CD14-positive monocyte (primary cell): ENCODE data around the gene PPP1R9B. TPM values are rescaled to one million over a fixed set of nuclear protein-coding genes. Genes with fewer than 3 reads are reported as not detected.
A peak's percentile ranks its signal among the peaks of the same experiment; 100 is the strongest.

ENCODE experiments used
- DNase-seq, 3 donors: peaks; one replicate each; pipeline ENCODE4 v3.0.0-alpha.2; 2011 to 2022
- H2AFZ ChIP-seq: 2 replicates; pipeline ENCODE4 v1.6.0; 2012; ENCODE audit warnings: mild to moderate bottlenecking, low read depth, low read length, inconsistent platforms; ENCODE audit not compliant: insufficient read depth, poor library complexity, severe bottlenecking
- H3K27ac ChIP-seq, 2 donors: 1 replicate in 1 of 2; 2 replicates in 1 of 2; pipeline ENCODE4 v1.5.1; 2012 to 2013; ENCODE audit warnings: low read length in 2 of 2, control low read depth in 1 of 2, inconsistent platforms in 1 of 2, low read depth in 1 of 2, mild to moderate bottlenecking in 1 of 2
- H3K27me3 ChIP-seq, 2 donors: one replicate each; pipeline versions ENCODE4 v1.6.0 to v1.6.1; 2011 to 2013; ENCODE audit warnings: low read length in 2 of 2; ENCODE audit not compliant: control insufficient read depth in 2 of 2, insufficient read depth in 2 of 2
- H3K36me3 ChIP-seq, 2 donors: replicated peaks in 1 of 2; 1 replicate in 1 of 2; 2 replicates in 1 of 2; pipeline versions ENCODE4 v1.5.1 to v1.6.1; 2012 to 2013; ENCODE audit warnings: low read length in 2 of 2, control low read depth in 1 of 2, inconsistent platforms in 1 of 2, mild to moderate bottlenecking in 1 of 2; ENCODE audit not compliant: insufficient read depth in 2 of 2, control insufficient read depth in 1 of 2
- H3K4me1 ChIP-seq, 2 donors: 1 replicate in 1 of 2; 2 replicates in 1 of 2; pipeline versions ENCODE4 v1.5.1 to v1.6.1; 2012 to 2013; ENCODE audit warnings: low read length in 2 of 2, control low read depth in 1 of 2, inconsistent platforms in 1 of 2, mild to moderate bottlenecking in 1 of 2, moderate library complexity in 1 of 2; ENCODE audit not compliant: insufficient read depth in 2 of 2, control insufficient read depth in 1 of 2
- H3K4me2 ChIP-seq: replicated peaks from 2 replicates; pipeline ENCODE3; 2012; ENCODE audit warnings: low read length, moderate library complexity, mild to moderate bottlenecking; ENCODE audit not compliant: poor library complexity, severe bottlenecking; ENCODE audit errors: extremely low read depth
- H3K4me3 ChIP-seq, 3 experiments: fragments of 200-600 bp in 1 of 3; sonication (generic) in 1 of 3; replicated peaks in 1 of 3; 1 replicate in 2 of 3; 2 replicates in 1 of 3; pipeline ENCODE4 v1.5.1; 2011 to 2013; ENCODE audit warnings: low read length in 3 of 3, mild to moderate bottlenecking in 3 of 3, control low read depth in 2 of 3, low read depth in 2 of 3, inconsistent platforms in 1 of 3, moderate library complexity in 1 of 3
- H3K79me2 ChIP-seq: 2 replicates; pipeline ENCODE4 v1.6.0; 2012; ENCODE audit warnings: mild to moderate bottlenecking, control low read depth, inconsistent platforms, low read length, moderate library complexity; ENCODE audit not compliant: insufficient read depth
- H3K9ac ChIP-seq: 2 replicates; pipeline ENCODE4 v1.6.0; 2017; ENCODE audit warnings: low read length, mild to moderate bottlenecking; ENCODE audit not compliant: insufficient read depth, poor library complexity, severe bottlenecking
- H3K9me3 ChIP-seq, 2 donors: replicated peaks in 1 of 2; 1 replicate in 1 of 2; 2 replicates in 1 of 2; pipeline versions ENCODE4 v1.5.1 to v1.6.1; 2012 to 2013; ENCODE audit warnings: low read length in 2 of 2, control low read depth in 1 of 2; ENCODE audit not compliant: control insufficient read depth in 1 of 2, insufficient read depth in 1 of 2
- H4K20me1 ChIP-seq: 2 replicates; pipeline ENCODE4 v1.6.0; 2012; ENCODE audit warnings: mild to moderate bottlenecking, low read length, control low read depth, moderate library complexity; ENCODE audit not compliant: insufficient read depth
- H3K27ac Mint-ChIP-seq, 7 donors: one replicate each; pipeline ENCODE4 v1.8.0; 2020; ENCODE audit warnings: mild to moderate bottlenecking in 7 of 7, mixed read lengths in 7 of 7, moderate library complexity in 6 of 7, inconsistent platforms in 2 of 7
- H3K27me3 Mint-ChIP-seq, 3 donors: one replicate each; pipeline ENCODE4 v1.8.0; 2021 to 2022; ENCODE audit warnings: low read depth in 3 of 3, mild to moderate bottlenecking in 3 of 3, mixed read lengths in 3 of 3, moderate library complexity in 3 of 3, inconsistent platforms in 1 of 3
- H3K36me3 Mint-ChIP-seq, 2 donors: one replicate each; pipeline ENCODE4 v1.8.0; 2020; ENCODE audit warnings: mixed read lengths in 2 of 2, inconsistent platforms in 1 of 2, mild to moderate bottlenecking in 1 of 2
- H3K4me1 Mint-ChIP-seq: one replicate; pipeline ENCODE4 v1.8.0; 2020; ENCODE audit warnings: mild to moderate bottlenecking, mixed read lengths
- H3K4me3 Mint-ChIP-seq, 2 donors: one replicate each; pipeline ENCODE4 v1.8.0; 2020; ENCODE audit warnings: mild to moderate bottlenecking in 2 of 2, mixed read lengths in 2 of 2, moderate library complexity in 1 of 2
- H3K9me3 Mint-ChIP-seq, 7 donors: one replicate each; pipeline ENCODE4 v1.8.0; 2020 to 2022; ENCODE audit warnings: mixed read lengths in 7 of 7, mild to moderate bottlenecking in 6 of 7, moderate library complexity in 6 of 7, inconsistent platforms in 2 of 7
- CTCF ChIP-seq: fragments of 200-600 bp; IDR thresholded peaks from one replicate; pipeline ENCODE4 v1.8.0; 2022; ENCODE audit warnings: antibody characterized with exemption, mild to moderate bottlenecking
- WGBS: methylation state at CpG from one replicate; pipeline ENCODE4 v1.1.5; 2013; ENCODE audit warnings: missing lambda C conversion rate; ENCODE audit not compliant: insufficient coverage; 5-methylcytosine and 5-hydroxymethylcytosine counted together
- intact Hi-C, 2 donors: fragments of 100-400 bp; cut with micrococcal nuclease; formaldehyde crosslinking; loops; one replicate each; pipeline versions ENCODE4 v1.15.0 to v1.15.1; 2023
- polyA plus RNA-seq, 3 donors: library from polyadenylated mRNA; depleted of rRNA in 1 of 3; unstranded in 2 of 3; stranded (reverse) in 1 of 3; fragments of 300-500 nt in 2 of 3; fragments of >200 nt in 1 of 3; fragmentation: Illumina TruSeq in 2 of 3; gene quantifications; 1 replicate in 2 of 3; 2 replicates in 1 of 3; pipeline ENCODE4 v1.2.3, GENCODE V29; 2012 to 2021

PPP1R9B gene
- polyA plus RNA-seq, 3 donors: 0.61 to 86.9 (median 1.3) TPM

- Histone ChIP-seq H3K79me2 (peaks cover 95% of the 10 kb centered on the region), H3K36me3 (peaks cover 36 to 46% of the 10 kb centered on the region in 2 donors), H3K27me3 (no peaks in the 10 kb centered on the region), H3K4me2 (peak overlapping the region; percentile 99), H3K9me3 (no peaks in the 10 kb centered on the region), H3K27ac (peak overlapping the region; percentile 83 to 93), H3K4me1 (peaks cover 56 to 69% of the 10 kb centered on the region in 2 donors), H3K4me3 (peak overlapping the region; percentile 83 to 100 (median 95)), H3K9ac (peak overlapping the region; percentile 90), H4K20me1 (peaks cover 90% of the 10 kb centered on the region), H2AFZ (no peak overlapping the region)
- Mint-ChIP-seq H3K9me3 (peaks cover 0 to 4% (median 0%) of the 10 kb centered on the region in 7 donors), H3K27me3 (peaks cover 0 to 2% (median 1%) of the 10 kb centered on the region in 3 donors), H3K4me1 (peaks cover 60% of the 10 kb centered on the region), H3K4me3 (peak overlapping the region; percentile 100), H3K36me3 (peaks cover 48 to 53% of the 10 kb centered on the region in 2 donors), H3K27ac (peak overlapping the region; percentile 95 to 98 (median 96))
- no peak for DNase-seq
- TF ChIP-seq CTCF: no peak
- 44% methylated on average over 9 of the region's 15 CpGs for WGBS
- intact Hi-C loops: no loop called here
Measured at GRCh38 chr17:50146927-50147665, 3.4 kb downstream of the PPP1R9B start.

- Mint-ChIP-seq H3K4me3 (peak overlapping the region; percentile 100), H3K9me3 (peaks cover 0 to 4% (median 0%) of the 10 kb centered on the region in 7 donors), H3K36me3 (peaks cover 55 to 60% of the 10 kb centered on the region in 2 donors), H3K27ac (peak overlapping the region in 6 of 7 donors; percentile 69 to 98 (median 96)), H3K27me3 (peaks cover 0 to 2% (median 1%) of the 10 kb centered on the region in 3 donors), H3K4me1 (peaks cover 63% of the 10 kb centered on the region)
- peaks cover 94% of the 10 kb centered on the region for H4K20me1 ChIP-seq
- H3K79me2 ChIP-seq: peaks cover 98% of the 10 kb centered on the region
- WGBS: 84% methylated on average over 4 of the region's 10 CpGs
- peak overlapping the region; percentile 83 to 100 (median 95) for H3K4me3 ChIP-seq
- no peaks in the 10 kb centered on the region for H3K9me3 ChIP-seq
- intact Hi-C loops: no loop called here
- H3K36me3 ChIP-seq: peaks cover 42 to 53% of the 10 kb centered on the region in 2 donors
- TF ChIP-seq CTCF: peak; percentile 15
- H3K9ac ChIP-seq: peak overlapping the region; percentile 90
- peak overlapping the region; percentile 99 for H3K4me2 ChIP-seq
- no peak for DNase-seq
- H3K4me1 ChIP-seq: peaks cover 59 to 70% of the 10 kb centered on the region in 2 donors
- H2AFZ ChIP-seq: no peak overlapping the region
- peak overlapping the region in 1 of 2 donors; percentile 93 for H3K27ac ChIP-seq
- H3K27me3 ChIP-seq: no peaks in the 10 kb centered on the region
Measured at GRCh38 chr17:50146230-50146926, 4.1 kb downstream of the PPP1R9B start.
